Measurements from ENCODE around the gene PHACTR1.

DNA sequence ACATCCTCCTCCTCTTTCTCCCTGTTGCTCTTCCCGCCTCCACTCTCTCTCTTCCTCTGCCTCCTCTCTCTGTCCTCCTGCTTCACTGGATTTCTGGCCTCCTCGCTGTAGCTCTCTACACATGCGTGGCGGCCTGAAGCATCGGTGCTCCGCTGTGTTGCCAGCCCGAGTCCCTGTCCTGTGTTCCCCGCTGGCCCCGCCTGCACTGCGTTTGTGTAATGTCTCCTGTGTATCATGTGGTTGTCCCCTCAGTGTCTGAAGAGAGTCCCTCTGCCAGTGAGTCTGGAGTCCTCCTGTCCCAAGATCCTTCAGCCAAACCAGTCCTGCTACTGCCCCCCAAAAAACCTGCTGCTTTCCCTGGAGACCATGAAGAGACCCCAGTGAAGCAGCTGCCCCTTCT is 468.0 kb downstream of the PHACTR1 start:
- TF ChIP-seq, protein P1, sequence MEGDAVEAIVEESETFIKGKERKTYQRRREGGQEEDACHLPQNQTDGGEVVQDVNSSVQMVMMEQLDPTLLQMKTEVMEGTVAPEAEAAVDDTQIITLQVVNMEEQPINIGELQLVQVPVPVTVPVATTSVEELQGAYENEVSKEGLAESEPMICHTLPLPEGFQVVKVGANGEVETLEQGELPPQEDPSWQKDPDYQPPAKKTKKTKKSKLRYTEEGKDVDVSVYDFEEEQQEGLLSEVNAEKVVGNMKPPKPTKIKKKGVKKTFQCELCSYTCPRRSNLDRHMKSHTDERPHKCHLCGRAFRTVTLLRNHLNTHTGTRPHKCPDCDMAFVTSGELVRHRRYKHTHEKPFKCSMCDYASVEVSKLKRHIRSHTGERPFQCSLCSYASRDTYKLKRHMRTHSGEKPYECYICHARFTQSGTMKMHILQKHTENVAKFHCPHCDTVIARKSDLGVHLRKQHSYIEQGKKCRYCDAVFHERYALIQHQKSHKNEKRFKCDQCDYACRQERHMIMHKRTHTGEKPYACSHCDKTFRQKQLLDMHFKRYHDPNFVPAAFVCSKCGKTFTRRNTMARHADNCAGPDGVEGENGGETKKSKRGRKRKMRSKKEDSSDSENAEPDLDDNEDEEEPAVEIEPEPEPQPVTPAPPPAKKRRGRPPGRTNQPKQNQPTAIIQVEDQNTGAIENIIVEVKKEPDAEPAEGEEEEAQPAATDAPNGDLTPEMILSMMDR (IDR thresholded peaks at IDR 0.05) = no peak
- no peak for TF ChIP-seq POLR2A (IDR thresholded peaks at IDR 0.05)
